Endothelial cell of umbilical vein (primary cell): Measurements from ENCODE around the gene BABAM2. TPM values are rescaled to one million over a fixed set of nuclear protein-coding genes. Genes with fewer than 3 reads are reported as not detected.

ENCODE experiments used
- BruUV-seq: library from RNA; stranded (reverse); fragments of 400-500 nt; replicated peaks from 2 replicates; lab custom pipeline; 2021; lab: Mats Ljungman, UMichigan
- CTCF ChIA-PET: fragments of 300-600, 350-600 bp; sonication (Branson Sonifier 250); formaldehyde crosslinking; loops from one replicate; lab custom pipeline; 2021; ENCODE audit warnings: antibody characterized with exemption, inconsistent platforms; lab: Charles Lee
- POLR2A ChIA-PET: fragments of 300-600, 350-600 bp; sonication (Branson Sonifier 250); formaldehyde crosslinking; loops from one replicate; lab custom pipeline; 2021; ENCODE audit warnings: antibody characterized with exemption, inconsistent platforms; lab: Charles Lee
- DNase-seq: peaks from one replicate; pipeline ENCODE4 v3.0.0-alpha.2; 2011; ENCODE audit warnings: low read depth, low spot score
- FAIRE-seq: peaks from 2 replicates; lab custom pipeline; 2011; peaks lifted over from hg19 to GRCh38; lab: Jason Lieb, UNC
- H2AFZ ChIP-seq: 2 replicates; pipeline ENCODE4 v1.6.0; 2012; ENCODE audit warnings: low read depth, low read length, control low read depth, inconsistent platforms
- H3K27ac ChIP-seq: 2 replicates; pipeline ENCODE4 v1.5.1; 2011; ENCODE audit warnings: low read depth, mild to moderate bottlenecking, control low read depth, low read length, moderate library complexity; ENCODE audit not compliant: insufficient read depth
- H3K27me3 ChIP-seq, 2 experiments: 2 replicates each; pipeline versions ENCODE4 v1.6.0 to v1.6.1; 2011; ENCODE audit warnings: low read length in 2 of 2, mixed read lengths in 1 of 2; ENCODE audit not compliant: control insufficient read depth in 2 of 2, insufficient read depth in 2 of 2
- H3K36me3 ChIP-seq, 2 experiments: 2 replicates in 1 of 2; 3 replicates in 1 of 2; pipeline ENCODE4 v1.5.1; 2011; ENCODE audit warnings: low read length in 2 of 2, mild to moderate bottlenecking in 1 of 2, moderate library complexity in 1 of 2; ENCODE audit not compliant: control insufficient read depth in 2 of 2, insufficient read depth in 2 of 2; ENCODE audit errors: extremely low read depth in 1 of 2
- H3K4me1 ChIP-seq: 3 replicates; pipeline ENCODE4 v1.5.1; 2011; ENCODE audit warnings: mild to moderate bottlenecking, low read length; ENCODE audit not compliant: control insufficient read depth, insufficient read depth; ENCODE audit errors: extremely low read depth
- H3K4me2 ChIP-seq: 2 replicates; pipeline ENCODE4 v1.6.1; 2011; ENCODE audit warnings: low read length, control low read depth, mixed read lengths; ENCODE audit not compliant: insufficient read depth
- H3K4me3 ChIP-seq, 3 experiments: fragments of 200-600 bp in 1 of 3; sonication (generic), shearing (Covaris generic) in 1 of 3; replicated peaks in 1 of 3; 2 replicates each; pipeline ENCODE4 v1.5.1; 2011 to 2016; ENCODE audit warnings: control low read depth in 3 of 3, low read length in 3 of 3, mild to moderate bottlenecking in 2 of 3, inconsistent platforms in 1 of 3, low read depth in 1 of 3, moderate library complexity in 1 of 3; ENCODE audit not compliant: insufficient read depth in 1 of 3
- H3K79me2 ChIP-seq: 2 replicates; pipeline ENCODE4 v1.6.0; 2012; ENCODE audit warnings: low read length, inconsistent platforms; ENCODE audit not compliant: control insufficient read depth, insufficient read depth
- H3K9ac ChIP-seq: replicated peaks from 2 replicates; pipeline ENCODE3; 2011; ENCODE audit warnings: low read length, control low read depth; ENCODE audit not compliant: insufficient read depth; ENCODE audit errors: extremely low read depth
- H3K9me1 ChIP-seq: replicated peaks from 3 replicates; pipeline ENCODE4 v1.6.0; 2011; ENCODE audit warnings: mild to moderate bottlenecking, low read length; ENCODE audit not compliant: control insufficient read depth, insufficient read depth; ENCODE audit errors: extremely low read depth
- H3K9me3 ChIP-seq: replicated peaks from 2 replicates; pipeline ENCODE4 v1.5.1; 2012; ENCODE audit warnings: low read length, inconsistent platforms; ENCODE audit not compliant: control insufficient read depth, insufficient read depth
- H4K20me1 ChIP-seq: replicated peaks from 2 replicates; pipeline ENCODE3; 2011; ENCODE audit warnings: mild to moderate bottlenecking, low read length; ENCODE audit not compliant: control insufficient read depth, insufficient read depth; ENCODE audit errors: extremely low read depth
- CTCF ChIP-seq, 2 donors: IDR thresholded peaks; 1 replicate in 1 of 2; 2 replicates in 1 of 2; pipeline ENCODE4 v1.5.1; 2011; ENCODE audit warnings: low read length in 2 of 2, mild to moderate bottlenecking in 2 of 2, moderate library complexity in 2 of 2, control low read depth in 1 of 2, inconsistent platforms in 1 of 2, low read depth in 1 of 2; ENCODE audit not compliant: insufficient read depth in 1 of 2; ENCODE audit errors: extremely low read depth in 1 of 2
- EZH2 ChIP-seq: IDR thresholded peaks from 2 replicates; pipeline ENCODE4 v1.6.1; 2012; ENCODE audit warnings: borderline replicate concordance, low read depth, mild to moderate bottlenecking, moderate library complexity, low read length, inconsistent platforms; ENCODE audit not compliant: severe bottlenecking
- FOS ChIP-seq: IDR thresholded peaks from 2 replicates; pipeline ENCODE4 v1.6.1; 2011; ENCODE audit warnings: mild to moderate bottlenecking, low read length, moderate library complexity, borderline replicate concordance; ENCODE audit not compliant: insufficient read depth
- GATA2 ChIP-seq: IDR thresholded peaks from 2 replicates; pipeline ENCODE4 v1.7.0; 2011; ENCODE audit warnings: low read depth, mild to moderate bottlenecking, moderate library complexity, mixed read lengths, low read length; ENCODE audit not compliant: insufficient read length, insufficient read depth
- JUN ChIP-seq: IDR thresholded peaks from 2 replicates; pipeline ENCODE4 v1.6.1; 2011; ENCODE audit warnings: borderline replicate concordance, low read depth; ENCODE audit not compliant: insufficient read length, insufficient read depth
- MYC ChIP-seq: IDR thresholded peaks from one replicate; pipeline ENCODE4 v1.6.1; 2011; ENCODE audit warnings: mild to moderate bottlenecking, low read depth, low read length
- POLR2A ChIP-seq: IDR thresholded peaks from 2 replicates; pipeline ENCODE4 v1.6.1; 2012; ENCODE audit warnings: low read depth, mild to moderate bottlenecking, control low read depth, low read length
- POLR2AphosphoS5 ChIP-seq: IDR thresholded peaks from 2 replicates; pipeline ENCODE4 v1.6.1; 2012; ENCODE audit warnings: low read depth, mild to moderate bottlenecking, control low read depth, low read length, moderate library complexity; ENCODE audit not compliant: insufficient read depth
- dilution Hi-C: fragments of 300-500 bp; cut with MboI; formaldehyde crosslinking; loops from one replicate; pipeline ENCODE4 v1.15.0; 2019; ENCODE audit warnings: low sequenced_read_pairs; ENCODE audit not compliant: extremely low pct_ligation_motif_present
- intact Hi-C: fragments of 100-400 bp; cut with micrococcal nuclease; formaldehyde crosslinking; loops from one replicate; pipeline ENCODE4 v1.10.0; 2022
- polyA plus RNA-seq, 4 experiments: library from polyadenylated mRNA; depleted of rRNA in 3 of 4; stranded (reverse) in 3 of 4; unstranded in 1 of 4; fragments of >200 nt; gene quantifications; 2 replicates each; pipeline versions ENCODE4 v1.2.1 to v1.2.3, GENCODE V29; 2011 to 2012; ENCODE audit warnings: missing spikeins in 1 of 4
- total RNA-seq: library from RNA; stranded (reverse); gene quantifications from 2 replicates; pipeline ENCODE4 v1.2.3, GENCODE V29; 2021
- TF ChIP-seq, protein P1 (sequence below): IDR thresholded peaks from 2 replicates; pipeline ENCODE4 v1.6.1; 2011; ENCODE audit not compliant: insufficient read depth, insufficient read length

Gene BABAM2
- total and polyA plus RNA-seq, 2 donors (not counting 3 experiments of a cell fraction or from before 2014, with no cell fraction given) = 19.9 to 27.6 TPM

DNA sequence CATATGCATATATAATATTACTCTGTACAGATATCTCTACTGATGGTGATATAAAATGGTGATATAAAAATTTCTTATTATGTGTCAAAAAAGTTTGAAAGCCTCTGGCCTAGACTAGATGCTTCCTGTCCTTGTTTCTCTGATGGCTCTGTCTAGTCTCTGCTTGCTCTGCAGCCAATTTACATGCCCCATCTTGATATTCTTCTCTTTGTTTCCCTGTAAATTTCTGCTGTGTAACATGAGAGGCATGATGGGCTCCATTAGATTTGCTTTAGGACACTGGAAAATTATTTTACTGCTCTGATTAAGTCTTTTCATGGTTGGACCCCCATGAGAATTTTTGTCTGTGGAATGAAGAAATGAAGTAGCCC, 24.3 kb downstream of the BABAM2 start:
- dilution Hi-C loops = no loop called here
- Histone ChIP-seq H3K27me3 (no peaks in the 10 kb centered on the region), H4K20me1 (no peaks in the 10 kb centered on the region), H3K36me3 (no peaks in the 10 kb centered on the region), H3K4me3 (no peak overlapping the region), H3K27ac (no peak overlapping the region), H3K4me2 (no peak overlapping the region), H3K9me1 (no peaks in the 10 kb centered on the region), H3K4me1 (peaks cover 2% of the 10 kb centered on the region), H3K79me2 (no peaks in the 10 kb centered on the region), H3K9ac (no peak overlapping the region), H3K9me3 (no peaks in the 10 kb centered on the region), H2AFZ (no peak overlapping the region)
- POLR2A ChIA-PET = no interaction called here
- no peak for DNase-seq
- TF ChIP-seq EZH2 (no peak), POLR2A (no peak), CTCF (IDR thresholded peaks at IDR 0.05; ENCODE audit: extremely low read depth in 1 of 2, insufficient read depth in 1 of 2, low read depth in 1 of 2, low read length in 2 of 2) (no peak), GATA2 (no peak), POLR2AphosphoS5 (no peak), FOS (no peak), JUN (no peak), MYC (no peak)
- TF ChIP-seq, protein P1, sequence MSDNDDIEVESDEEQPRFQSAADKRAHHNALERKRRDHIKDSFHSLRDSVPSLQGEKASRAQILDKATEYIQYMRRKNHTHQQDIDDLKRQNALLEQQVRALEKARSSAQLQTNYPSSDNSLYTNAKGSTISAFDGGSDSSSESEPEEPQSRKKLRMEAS = no peak
- intact Hi-C loops = no loop called here
- BruUV-seq = no TSS peak
- FAIRE-seq = no peak
- CTCF ChIA-PET = interaction anchor here (1.1 kb wide), 1 partner anchor 20 kb away, joined by 3 read pairs; no protein-coding TSS in a partner anchor
